NT2/D1 (cell line): Measurements from ENCODE around the gene RTL1.

ENCODE experiments used
- SUZ12 ChIP-seq: IDR thresholded peaks from 2 replicates; pipeline ENCODE4 v1.6.1; 2011; ENCODE audit not compliant: insufficient read length, insufficient read depth; ENCODE audit errors: extremely low read depth
- ZNF274 ChIP-seq: IDR thresholded peaks from 2 replicates; pipeline ENCODE4 v1.6.1; 2011; ENCODE audit warnings: mild to moderate bottlenecking, low read depth, low read length

- TF ChIP-seq SUZ12 (no peak), ZNF274 (no peak)
These were observed 41.6 kb downstream of the RTL1 start for GRCh38 chr14:100861937-100862247.
